Left lobe of liver (tissue), 2 donors: ENCODE measurements around the gene FADS2. TPM values are rescaled to one million over a fixed set of nuclear protein-coding genes. Genes with fewer than 3 reads are reported as not detected.

Source experiments
- ATAC-seq: fragments of 200-7000 bp; cut with Tn5 transposase; one replicate; pipeline ENCODE4 v1.9.1; 2020; ENCODE audit warnings: mild to moderate bottlenecking, moderate library complexity
- DNase-seq: peaks from one replicate; pipeline ENCODE4 v3.0.0-alpha.2; 2020; ENCODE audit warnings: low spot score
- total RNA-seq: library from RNA; stranded (reverse); gene quantifications from one replicate; pipeline ENCODE4 v1.2.1, GENCODE V29; 2021
- donor health status: DM: no; HTN: no; CAD: no; lungs with moderate emphysema.
- donor health status: DM: no; HTN: yes; CAD: no.

The FADS2 gene
- total RNA-seq, 1 donor from 2014 or later: 113 TPM

DNA sequence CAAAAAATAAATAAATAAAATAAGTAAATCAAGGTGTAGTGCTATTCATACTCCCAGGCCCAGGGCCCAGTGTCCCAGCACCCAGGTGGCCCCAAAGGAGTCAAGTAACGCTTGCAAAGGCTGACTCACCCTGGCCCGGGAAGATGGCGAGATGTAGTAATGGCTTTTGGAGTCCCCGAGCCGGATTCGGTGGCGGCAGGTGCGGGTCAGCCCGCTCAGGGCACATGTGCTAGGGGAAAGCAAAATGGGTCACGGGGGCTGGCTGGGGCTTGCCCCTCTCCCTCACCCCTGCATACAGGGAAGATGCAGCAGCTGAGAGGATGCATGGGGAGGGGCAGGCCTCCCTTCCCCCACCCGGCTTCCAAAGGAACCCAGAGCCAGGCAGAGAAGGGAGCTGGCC lies 74.2 kb downstream of the FADS2 start:
- no peak for ATAC-seq
- DNase-seq: no peak

GRCh38 chr11:61903845-61904244 lies 75.7 kb downstream of the FADS2 start:
- ATAC-seq (no peak), DNase-seq (no peak)

GRCh38 chr11:61904539-61905048 lies 76.5 kb downstream of the FADS2 start:
- DNase-seq: no peak
- ATAC-seq: peak; percentile 85

DNA sequence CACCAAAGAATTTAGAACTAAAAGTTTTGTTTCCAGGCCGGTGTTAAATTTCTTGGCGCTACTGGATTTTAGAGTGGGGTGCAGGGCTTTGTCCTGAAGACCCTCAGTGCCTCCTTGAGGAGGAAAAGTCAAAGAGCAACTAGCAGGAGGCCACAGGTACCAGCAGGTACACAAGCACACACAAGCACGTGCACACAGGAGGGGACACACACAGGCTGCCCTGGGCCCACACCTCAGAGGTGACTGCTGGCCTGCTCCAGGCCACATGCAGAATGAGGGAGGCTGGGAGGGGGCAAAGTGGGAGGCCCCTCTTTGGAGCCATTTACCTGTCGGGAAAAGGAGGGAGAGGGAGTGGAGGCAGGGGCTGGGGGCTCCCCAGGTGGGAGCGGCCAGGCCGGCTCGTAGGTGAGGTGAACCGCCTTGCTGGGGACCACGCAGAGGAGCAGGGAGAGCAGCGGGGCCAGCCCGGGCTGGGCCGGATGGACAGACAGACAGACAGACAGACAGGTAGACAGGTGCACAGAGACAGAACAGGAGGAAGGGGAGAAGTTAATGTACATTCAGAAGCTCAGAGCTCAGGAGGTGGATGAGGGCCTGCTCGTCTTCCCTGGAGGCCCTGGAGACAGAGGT lies 77.1 kb downstream of the FADS2 start:
- DNase-seq (no peak), ATAC-seq (no peak)

- ATAC-seq: no peak
- no peak for DNase-seq
Measured at GRCh38 chr11:61905801-61906521, 77.9 kb downstream of the FADS2 start.

DNA sequence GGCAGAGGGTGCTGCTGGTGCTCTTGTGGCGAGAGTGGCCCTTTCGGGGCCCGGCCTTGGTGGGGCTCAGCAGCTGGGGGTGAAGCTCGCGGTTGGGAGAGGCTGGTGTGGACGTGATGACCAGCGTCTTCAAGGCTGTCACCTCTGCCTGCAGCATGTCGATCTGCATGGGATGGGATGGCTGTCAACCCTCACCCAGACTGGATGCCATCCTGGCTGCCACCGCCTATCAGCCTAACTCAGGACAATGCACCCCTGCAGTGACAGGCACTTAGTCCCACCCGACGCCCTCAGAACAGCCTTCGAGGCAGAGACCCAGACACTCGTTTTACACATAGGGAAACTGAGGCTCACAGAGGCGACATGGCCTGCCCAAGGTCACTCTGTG lies 78.4 kb downstream of the FADS2 start:
- no peak for ATAC-seq
- DNase-seq: no peak

- DNase-seq: no peak
- ATAC-seq: no peak
Measured at GRCh38 chr11:61907282-61907681, 79.2 kb downstream of the FADS2 start.

GRCh38 chr11:61907871-61908729 lies 80.0 kb downstream of the FADS2 start:
- no peak for ATAC-seq
- no peak for DNase-seq

GRCh38 chr11:61908730-61909316 lies 80.7 kb downstream of the FADS2 start:
- no peak for DNase-seq
- ATAC-seq: peak; percentile 50

DNA sequence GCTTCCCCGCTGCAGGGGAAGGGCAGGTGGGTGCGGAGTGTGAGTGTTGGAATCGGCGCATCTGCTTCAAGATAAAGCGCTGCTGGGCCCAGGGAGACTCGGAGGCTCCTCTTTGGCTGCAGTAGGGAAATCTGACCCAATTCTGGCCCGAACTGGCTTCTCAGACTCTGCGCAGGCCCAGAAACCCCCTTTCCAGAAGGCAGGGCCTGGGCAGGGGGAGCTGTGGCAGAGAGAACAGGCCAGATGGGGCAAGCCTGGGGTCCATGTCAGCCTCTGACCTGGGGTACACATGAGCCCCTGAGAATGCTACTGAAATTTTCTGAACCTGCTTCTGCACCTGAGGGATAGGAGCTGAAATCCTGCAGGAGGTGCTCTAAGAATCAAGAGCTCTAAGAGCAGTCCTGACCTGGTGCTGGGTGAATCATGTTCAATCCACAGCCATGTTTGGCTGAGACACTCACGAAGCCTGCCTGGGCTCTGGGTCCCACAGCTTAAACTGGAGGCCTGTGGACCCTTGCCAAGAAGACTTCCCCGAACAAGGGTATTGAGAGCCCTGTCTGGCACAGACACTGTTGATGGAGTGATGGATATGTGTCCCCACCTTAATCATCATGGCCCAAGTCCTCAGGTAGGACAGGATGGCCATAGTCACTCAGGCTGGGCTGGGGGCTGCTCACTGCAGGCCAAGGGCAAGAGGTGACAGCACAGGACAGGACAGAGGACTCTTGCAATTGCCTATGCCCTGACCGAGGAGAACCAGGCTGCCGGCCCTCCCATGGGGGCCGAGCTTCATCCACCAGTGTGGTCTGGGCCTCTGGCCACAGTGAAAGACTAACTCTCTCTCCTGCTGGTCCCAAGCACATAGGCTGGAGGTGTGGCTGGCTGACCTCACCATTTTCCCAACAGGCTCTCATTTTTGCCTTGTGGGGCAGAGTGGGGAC lies 82.4 kb downstream of the FADS2 start:
- DNase-seq (no peak), ATAC-seq (no peak)

DNA sequence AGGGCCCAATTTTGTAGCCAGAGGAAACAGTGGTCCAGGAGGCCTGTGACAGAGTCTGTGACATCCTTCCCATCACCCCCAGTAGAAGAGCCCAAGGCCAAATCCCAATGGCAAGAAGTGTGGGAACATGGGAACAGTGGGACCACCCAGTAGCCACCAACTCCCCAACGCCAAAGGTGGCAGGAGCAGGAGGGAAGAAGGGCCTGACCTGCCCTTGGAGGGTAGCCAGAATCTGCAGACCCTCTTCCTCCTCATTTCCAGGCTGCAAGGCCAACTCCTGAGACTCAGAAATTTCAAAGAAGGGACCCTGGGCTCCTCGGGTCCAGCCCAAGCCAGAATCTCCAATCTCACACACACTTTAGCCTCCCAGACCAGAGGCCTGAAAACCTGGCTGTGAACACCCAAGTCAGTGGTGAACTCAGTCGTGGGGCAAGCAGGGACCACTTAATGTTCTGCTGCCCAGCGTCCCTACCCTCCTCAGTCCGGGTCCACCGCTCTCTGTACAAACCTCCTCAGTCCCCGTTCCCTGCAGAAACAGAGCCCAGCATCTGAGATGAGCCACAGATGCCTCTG lies 83.1 kb downstream of the FADS2 start:
- ATAC-seq (no peak), DNase-seq (no peak)

- peak; percentile 40 for DNase-seq
Measured at GRCh38 chr11:61911701-61912529, 83.8 kb downstream of the FADS2 start.

GRCh38 chr11:61912530-61912898 lies 84.4 kb downstream of the FADS2 start:
- ATAC-seq (no peak), DNase-seq (peak; percentile 53)

More at GRCh38 chr11:61911701-61912529, 83.8 kb downstream of the FADS2 start:
- ATAC-seq: no peak

DNA sequence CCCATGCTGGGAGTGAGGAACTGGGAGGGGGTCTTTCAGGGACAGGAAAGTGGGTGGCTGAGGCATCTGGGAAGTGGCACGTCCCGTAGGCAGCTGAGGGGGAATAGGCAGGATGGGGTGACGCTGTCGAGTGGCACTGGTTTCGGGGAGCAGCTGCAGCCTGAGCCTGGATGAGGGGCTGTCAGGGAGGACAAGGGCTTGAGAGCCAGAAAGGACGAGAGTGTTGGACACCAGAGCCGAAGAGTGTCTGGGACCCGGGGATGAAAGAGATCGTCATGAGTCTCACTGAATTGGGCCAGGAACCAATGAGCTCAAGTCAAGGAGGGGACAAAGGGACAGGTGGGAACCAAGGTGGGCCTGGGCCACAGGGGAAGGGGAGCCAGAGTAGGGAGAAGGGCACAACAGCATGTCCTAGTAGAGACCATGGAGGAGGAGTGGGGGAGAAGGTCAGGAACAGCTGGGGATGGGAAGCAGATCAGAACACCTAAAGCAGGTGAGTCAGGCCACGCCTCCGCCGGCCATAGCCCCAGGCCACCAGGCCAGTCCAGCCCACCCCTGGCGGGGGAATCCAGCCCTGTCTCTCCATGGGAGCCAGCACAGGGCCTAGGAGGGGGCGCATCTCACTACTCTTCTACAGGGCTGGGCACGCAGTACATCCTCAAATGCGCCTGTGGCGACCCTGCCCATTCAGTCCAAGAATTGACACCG lies 85.0 kb downstream of the FADS2 start:
- ATAC-seq (no peak), DNase-seq (peak; percentile 36)

DNA sequence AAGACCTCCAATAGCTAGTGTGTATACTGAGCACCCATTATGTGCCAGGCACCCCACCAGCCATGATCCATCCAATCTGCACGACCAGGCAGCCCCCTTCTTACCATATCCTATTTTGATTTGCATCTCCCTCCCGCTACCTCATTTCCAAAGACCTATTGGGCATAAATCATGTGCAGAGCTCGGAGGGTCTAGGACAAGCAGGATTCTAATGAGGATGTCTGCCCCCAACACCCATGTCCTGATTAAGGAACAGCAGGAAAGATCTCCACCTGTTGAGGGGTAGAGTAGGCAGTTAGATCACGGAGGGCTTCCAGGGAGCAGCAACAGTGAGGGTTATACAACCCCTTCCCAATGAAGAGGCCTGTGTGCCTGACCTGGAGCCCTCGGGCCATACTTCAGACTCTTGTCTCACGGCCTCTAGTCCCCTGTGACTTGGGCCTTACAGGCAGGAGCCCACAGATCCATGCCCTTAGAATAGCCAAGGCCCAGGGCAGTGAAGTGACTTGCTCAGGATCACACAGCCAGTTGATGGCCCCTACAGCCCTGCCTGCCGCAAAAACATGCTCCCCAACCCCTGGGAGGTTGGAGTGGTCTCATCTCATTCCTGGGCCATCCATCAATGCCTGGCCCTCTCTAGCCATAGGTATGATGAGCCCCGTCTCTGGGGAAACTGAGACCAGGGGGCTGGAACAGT lies 85.7 kb downstream of the FADS2 start:
- no peak for ATAC-seq
- peak; percentile 39 for DNase-seq

GRCh38 chr11:61914471-61915171 lies 86.5 kb downstream of the FADS2 start:
- DNase-seq: peak; percentile 28
- ATAC-seq: no peak
